Endothelial cell of umbilical vein (primary cell): ENCODE measurements around the gene ANKFN1. TPM values are rescaled to one million over a fixed set of nuclear protein-coding genes. Genes with fewer than 3 reads are reported as not detected.

Source experiments
- BruUV-seq: library from RNA; stranded (reverse); fragments of 400-500 nt; replicated peaks from 2 replicates; lab custom pipeline; 2021; lab: Mats Ljungman, UMichigan
- CTCF ChIA-PET: fragments of 300-600, 350-600 bp; sonication (Branson Sonifier 250); formaldehyde crosslinking; loops from one replicate; lab custom pipeline; 2021; ENCODE audit warnings: antibody characterized with exemption, inconsistent platforms; lab: Charles Lee
- POLR2A ChIA-PET: fragments of 300-600, 350-600 bp; sonication (Branson Sonifier 250); formaldehyde crosslinking; loops from one replicate; lab custom pipeline; 2021; ENCODE audit warnings: antibody characterized with exemption, inconsistent platforms; lab: Charles Lee
- DNase-seq: peaks from one replicate; pipeline ENCODE4 v3.0.0-alpha.2; 2011; ENCODE audit warnings: low read depth, low spot score
- FAIRE-seq: peaks from 2 replicates; lab custom pipeline; 2011; peaks lifted over from hg19 to GRCh38; lab: Jason Lieb, UNC
- H2AFZ ChIP-seq: 2 replicates; pipeline ENCODE4 v1.6.0; 2012; ENCODE audit warnings: low read depth, low read length, control low read depth, inconsistent platforms
- H3K27ac ChIP-seq: 2 replicates; pipeline ENCODE4 v1.5.1; 2011; ENCODE audit warnings: low read depth, mild to moderate bottlenecking, control low read depth, low read length, moderate library complexity; ENCODE audit not compliant: insufficient read depth
- H3K27me3 ChIP-seq, 2 experiments: 2 replicates each; pipeline versions ENCODE4 v1.6.0 to v1.6.1; 2011; ENCODE audit warnings: low read length in 2 of 2, mixed read lengths in 1 of 2; ENCODE audit not compliant: control insufficient read depth in 2 of 2, insufficient read depth in 2 of 2
- H3K36me3 ChIP-seq, 2 experiments: 2 replicates in 1 of 2; 3 replicates in 1 of 2; pipeline ENCODE4 v1.5.1; 2011; ENCODE audit warnings: low read length in 2 of 2, mild to moderate bottlenecking in 1 of 2, moderate library complexity in 1 of 2; ENCODE audit not compliant: control insufficient read depth in 2 of 2, insufficient read depth in 2 of 2; ENCODE audit errors: extremely low read depth in 1 of 2
- H3K4me1 ChIP-seq: 3 replicates; pipeline ENCODE4 v1.5.1; 2011; ENCODE audit warnings: mild to moderate bottlenecking, low read length; ENCODE audit not compliant: control insufficient read depth, insufficient read depth; ENCODE audit errors: extremely low read depth
- H3K4me2 ChIP-seq: 2 replicates; pipeline ENCODE4 v1.6.1; 2011; ENCODE audit warnings: low read length, control low read depth, mixed read lengths; ENCODE audit not compliant: insufficient read depth
- H3K4me3 ChIP-seq, 3 experiments: fragments of 200-600 bp in 1 of 3; sonication (generic), shearing (Covaris generic) in 1 of 3; replicated peaks in 1 of 3; 2 replicates each; pipeline ENCODE4 v1.5.1; 2011 to 2016; ENCODE audit warnings: control low read depth in 3 of 3, low read length in 3 of 3, mild to moderate bottlenecking in 2 of 3, inconsistent platforms in 1 of 3, low read depth in 1 of 3, moderate library complexity in 1 of 3; ENCODE audit not compliant: insufficient read depth in 1 of 3
- H3K79me2 ChIP-seq: 2 replicates; pipeline ENCODE4 v1.6.0; 2012; ENCODE audit warnings: low read length, inconsistent platforms; ENCODE audit not compliant: control insufficient read depth, insufficient read depth
- H3K9ac ChIP-seq: replicated peaks from 2 replicates; pipeline ENCODE3; 2011; ENCODE audit warnings: low read length, control low read depth; ENCODE audit not compliant: insufficient read depth; ENCODE audit errors: extremely low read depth
- H3K9me1 ChIP-seq: replicated peaks from 3 replicates; pipeline ENCODE4 v1.6.0; 2011; ENCODE audit warnings: mild to moderate bottlenecking, low read length; ENCODE audit not compliant: control insufficient read depth, insufficient read depth; ENCODE audit errors: extremely low read depth
- H3K9me3 ChIP-seq: replicated peaks from 2 replicates; pipeline ENCODE4 v1.5.1; 2012; ENCODE audit warnings: low read length, inconsistent platforms; ENCODE audit not compliant: control insufficient read depth, insufficient read depth
- H4K20me1 ChIP-seq: replicated peaks from 2 replicates; pipeline ENCODE3; 2011; ENCODE audit warnings: mild to moderate bottlenecking, low read length; ENCODE audit not compliant: control insufficient read depth, insufficient read depth; ENCODE audit errors: extremely low read depth
- CTCF ChIP-seq, 2 donors: IDR thresholded peaks; 1 replicate in 1 of 2; 2 replicates in 1 of 2; pipeline ENCODE4 v1.5.1; 2011; ENCODE audit warnings: low read length in 2 of 2, mild to moderate bottlenecking in 2 of 2, moderate library complexity in 2 of 2, control low read depth in 1 of 2, inconsistent platforms in 1 of 2, low read depth in 1 of 2; ENCODE audit not compliant: insufficient read depth in 1 of 2; ENCODE audit errors: extremely low read depth in 1 of 2
- EZH2 ChIP-seq: IDR thresholded peaks from 2 replicates; pipeline ENCODE4 v1.6.1; 2012; ENCODE audit warnings: borderline replicate concordance, low read depth, mild to moderate bottlenecking, moderate library complexity, low read length, inconsistent platforms; ENCODE audit not compliant: severe bottlenecking
- FOS ChIP-seq: IDR thresholded peaks from 2 replicates; pipeline ENCODE4 v1.6.1; 2011; ENCODE audit warnings: mild to moderate bottlenecking, low read length, moderate library complexity, borderline replicate concordance; ENCODE audit not compliant: insufficient read depth
- GATA2 ChIP-seq: IDR thresholded peaks from 2 replicates; pipeline ENCODE4 v1.7.0; 2011; ENCODE audit warnings: low read depth, mild to moderate bottlenecking, moderate library complexity, mixed read lengths, low read length; ENCODE audit not compliant: insufficient read length, insufficient read depth
- JUN ChIP-seq: IDR thresholded peaks from 2 replicates; pipeline ENCODE4 v1.6.1; 2011; ENCODE audit warnings: borderline replicate concordance, low read depth; ENCODE audit not compliant: insufficient read length, insufficient read depth
- MAX ChIP-seq: IDR thresholded peaks from 2 replicates; pipeline ENCODE4 v1.6.1; 2011; ENCODE audit not compliant: insufficient read depth, insufficient read length
- MYC ChIP-seq: IDR thresholded peaks from one replicate; pipeline ENCODE4 v1.6.1; 2011; ENCODE audit warnings: mild to moderate bottlenecking, low read depth, low read length
- POLR2A ChIP-seq: IDR thresholded peaks from 2 replicates; pipeline ENCODE4 v1.6.1; 2012; ENCODE audit warnings: low read depth, mild to moderate bottlenecking, control low read depth, low read length
- POLR2AphosphoS5 ChIP-seq: IDR thresholded peaks from 2 replicates; pipeline ENCODE4 v1.6.1; 2012; ENCODE audit warnings: low read depth, mild to moderate bottlenecking, control low read depth, low read length, moderate library complexity; ENCODE audit not compliant: insufficient read depth
- dilution Hi-C: fragments of 300-500 bp; cut with MboI; formaldehyde crosslinking; loops from one replicate; pipeline ENCODE4 v1.15.0; 2019; ENCODE audit warnings: low sequenced_read_pairs; ENCODE audit not compliant: extremely low pct_ligation_motif_present
- intact Hi-C: fragments of 100-400 bp; cut with micrococcal nuclease; formaldehyde crosslinking; loops from one replicate; pipeline ENCODE4 v1.10.0; 2022
- polyA plus RNA-seq, 4 experiments: library from polyadenylated mRNA; depleted of rRNA in 3 of 4; stranded (reverse) in 3 of 4; unstranded in 1 of 4; fragments of >200 nt; gene quantifications; 2 replicates each; pipeline versions ENCODE4 v1.2.1 to v1.2.3, GENCODE V29; 2011 to 2012; ENCODE audit warnings: missing spikeins in 1 of 4
- total RNA-seq: library from RNA; stranded (reverse); gene quantifications from 2 replicates; pipeline ENCODE4 v1.2.3, GENCODE V29; 2021

Gene ANKFN1
- total and polyA plus RNA-seq, 2 donors (not counting 3 experiments of a cell fraction or from before 2014, with no cell fraction given): 0.15 TPM; not detected in 1

- intact Hi-C loops: no loop called here
- Histone ChIP-seq H3K9me3 (no peaks in the 10 kb centered on the region), H3K27ac (no peak overlapping the region), H3K4me1 (no peaks in the 10 kb centered on the region), H3K36me3 (no peaks in the 10 kb centered on the region), H4K20me1 (no peaks in the 10 kb centered on the region), H3K79me2 (no peaks in the 10 kb centered on the region), H2AFZ (no peak overlapping the region), H3K4me2 (no peak overlapping the region), H3K9me1 (no peaks in the 10 kb centered on the region), H3K4me3 (no peak overlapping the region), H3K9ac (no peak overlapping the region), H3K27me3 (no peaks in the 10 kb centered on the region)
- ChIA-PET POLR2A (no interaction called here), CTCF (no interaction called here)
- TF ChIP-seq CTCF (IDR thresholded peaks at IDR 0.05; ENCODE audit: extremely low read depth in 1 of 2, insufficient read depth in 1 of 2, low read depth in 1 of 2, low read length in 2 of 2): no peak
- TF ChIP-seq EZH2: no peak
- no peak for TF ChIP-seq POLR2AphosphoS5
- TF ChIP-seq FOS: no peak
- no peak for TF ChIP-seq POLR2A
- no peak for TF ChIP-seq JUN
- no peak for TF ChIP-seq MYC
- no peak for TF ChIP-seq MAX
- no peak for TF ChIP-seq GATA2
- no peak for FAIRE-seq
- no peak for DNase-seq
- dilution Hi-C loops: no loop called here
- no TSS peak for BruUV-seq
These were observed 383.5 kb downstream of the ANKFN1 start for GRCh38 chr17:56536766-56537165.
